Uterus (tissue), 4 donors: ENCODE results near the gene ZFHX2. TPM values are rescaled to one million over a fixed set of nuclear protein-coding genes. Genes with fewer than 3 reads are reported as not detected.
"Not testable (repeated sequence)": the region's sequence is repeated elsewhere in the genome, so short reads cannot be mapped to it uniquely, and the experiment has no call there.

Experiments used
- DNase-seq, 2 donors: peaks; one replicate each; pipeline ENCODE4 v3.0.0-alpha.2; 2019 to 2020
- H3K27ac ChIP-seq, 2 donors: fragments of 200-600 bp; sonication (generic); 1 replicate in 1 of 2; 2 replicates in 1 of 2; pipeline ENCODE4 v1.5.1; 2016 to 2018
- H3K27me3 ChIP-seq, 2 donors: fragments of 200-600 bp; sonication (generic); one replicate each; pipeline ENCODE4 v1.5.1; 2018 to 2019; ENCODE audit warnings: control low read depth in 1 of 2
- H3K36me3 ChIP-seq, 2 donors: fragments of 200-600 bp; sonication (generic); one replicate each; pipeline ENCODE4 v1.5.1; 2019; ENCODE audit warnings: control low read depth in 1 of 2
- H3K4me1 ChIP-seq, 2 donors: fragments of 200-600 bp; sonication (generic); one replicate each; pipeline ENCODE4 v1.5.1; 2018 to 2019; ENCODE audit warnings: control low read depth in 1 of 2
- H3K4me3 ChIP-seq, 2 donors: fragments of 200-600 bp; sonication (generic); 1 replicate in 1 of 2; 2 replicates in 1 of 2; pipeline ENCODE4 v1.5.1; 2018 to 2019; ENCODE audit warnings: mild to moderate bottlenecking in 1 of 2
- H3K9me3 ChIP-seq, 2 donors: fragments of 200-600 bp; sonication (generic); one replicate each; pipeline ENCODE4 v1.5.1; 2019; ENCODE audit warnings: control low read depth in 1 of 2
- POLR2A ChIP-seq, 2 donors: fragments of 450-650 bp; IDR thresholded peaks; one replicate each; pipeline ENCODE4 v1.6.1; 2016; ENCODE audit warnings: antibody characterized with exemption in 2 of 2, mild to moderate bottlenecking in 1 of 2, moderate library complexity in 1 of 2
- intact Hi-C: fragments of 100-400 bp; cut with DNase I; formaldehyde crosslinking; loops from one replicate; pipeline ENCODE4 v1.15.1; 2023; ENCODE audit warnings: low total_unique reads
- total RNA-seq, 4 donors: library from RNA; depleted of rRNA in 3 of 4; stranded (reverse); fragments of >200 nt in 3 of 4; gene quantifications; one replicate each; pipeline versions ENCODE4 v1.1.0 to v1.2.4, GENCODE V29; 2014 to 2023
- TF ChIP-seq, protein P1 (sequence below), 4 experiments: fragments of 200-600 bp in 2 of 4; fragments of 450-650 bp in 2 of 4; sonication (generic) in 2 of 4; IDR thresholded peaks; one replicate each; pipeline ENCODE4 v1.5.1; 2016 to 2019; ENCODE audit warnings: antibody characterized with exemption in 4 of 4, mild to moderate bottlenecking in 2 of 4, moderate library complexity in 1 of 4
- donor health status: DM: yes; HTN: yes; CAD: no.

The ZFHX2 gene
- total RNA-seq, 4 donors from 2014 or later, result 0.35 to 1.7 TPM; not detected in 2

DNA sequence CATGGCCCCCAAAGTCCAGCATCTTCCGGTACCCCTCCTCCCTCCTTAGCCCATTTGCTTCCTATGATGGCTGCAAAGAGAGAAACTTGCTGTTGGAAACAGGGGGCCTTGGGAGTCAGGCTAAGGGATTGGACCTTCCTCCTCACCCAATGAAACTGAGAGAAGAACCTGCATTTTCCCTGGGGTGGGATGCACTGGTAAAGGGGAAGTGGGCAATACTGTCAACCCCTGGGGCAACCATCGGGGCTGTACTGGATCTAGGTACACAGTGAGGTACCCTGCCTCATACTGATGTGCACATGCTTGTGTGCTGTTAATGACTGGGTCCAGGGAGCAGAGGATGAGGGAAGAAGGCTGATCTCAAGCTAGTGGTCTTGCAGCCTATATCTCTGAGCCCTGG lies 38.0 kb upstream of the ZFHX2 start:
- TF ChIP-seq POLR2A (IDR thresholded peaks at IDR 0.05), result no peak
- TF ChIP-seq, protein P1, sequence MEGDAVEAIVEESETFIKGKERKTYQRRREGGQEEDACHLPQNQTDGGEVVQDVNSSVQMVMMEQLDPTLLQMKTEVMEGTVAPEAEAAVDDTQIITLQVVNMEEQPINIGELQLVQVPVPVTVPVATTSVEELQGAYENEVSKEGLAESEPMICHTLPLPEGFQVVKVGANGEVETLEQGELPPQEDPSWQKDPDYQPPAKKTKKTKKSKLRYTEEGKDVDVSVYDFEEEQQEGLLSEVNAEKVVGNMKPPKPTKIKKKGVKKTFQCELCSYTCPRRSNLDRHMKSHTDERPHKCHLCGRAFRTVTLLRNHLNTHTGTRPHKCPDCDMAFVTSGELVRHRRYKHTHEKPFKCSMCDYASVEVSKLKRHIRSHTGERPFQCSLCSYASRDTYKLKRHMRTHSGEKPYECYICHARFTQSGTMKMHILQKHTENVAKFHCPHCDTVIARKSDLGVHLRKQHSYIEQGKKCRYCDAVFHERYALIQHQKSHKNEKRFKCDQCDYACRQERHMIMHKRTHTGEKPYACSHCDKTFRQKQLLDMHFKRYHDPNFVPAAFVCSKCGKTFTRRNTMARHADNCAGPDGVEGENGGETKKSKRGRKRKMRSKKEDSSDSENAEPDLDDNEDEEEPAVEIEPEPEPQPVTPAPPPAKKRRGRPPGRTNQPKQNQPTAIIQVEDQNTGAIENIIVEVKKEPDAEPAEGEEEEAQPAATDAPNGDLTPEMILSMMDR (IDR thresholded peaks at IDR 0.05), result no peak
- H3K4me1 ChIP-seq, result peaks cover 0 to 4% of the 10 kb centered on the region in 2 donors
- no peak for DNase-seq
- no peak overlapping the region for H3K4me3 ChIP-seq
- no peak overlapping the region for H3K27ac ChIP-seq
- no peaks in the 10 kb centered on the region for H3K27me3 ChIP-seq
- H3K36me3 ChIP-seq, result no peaks in the 10 kb centered on the region
- intact Hi-C loops, result no loop called here
- H3K9me3 ChIP-seq, result no peaks in the 10 kb centered on the region

DNA sequence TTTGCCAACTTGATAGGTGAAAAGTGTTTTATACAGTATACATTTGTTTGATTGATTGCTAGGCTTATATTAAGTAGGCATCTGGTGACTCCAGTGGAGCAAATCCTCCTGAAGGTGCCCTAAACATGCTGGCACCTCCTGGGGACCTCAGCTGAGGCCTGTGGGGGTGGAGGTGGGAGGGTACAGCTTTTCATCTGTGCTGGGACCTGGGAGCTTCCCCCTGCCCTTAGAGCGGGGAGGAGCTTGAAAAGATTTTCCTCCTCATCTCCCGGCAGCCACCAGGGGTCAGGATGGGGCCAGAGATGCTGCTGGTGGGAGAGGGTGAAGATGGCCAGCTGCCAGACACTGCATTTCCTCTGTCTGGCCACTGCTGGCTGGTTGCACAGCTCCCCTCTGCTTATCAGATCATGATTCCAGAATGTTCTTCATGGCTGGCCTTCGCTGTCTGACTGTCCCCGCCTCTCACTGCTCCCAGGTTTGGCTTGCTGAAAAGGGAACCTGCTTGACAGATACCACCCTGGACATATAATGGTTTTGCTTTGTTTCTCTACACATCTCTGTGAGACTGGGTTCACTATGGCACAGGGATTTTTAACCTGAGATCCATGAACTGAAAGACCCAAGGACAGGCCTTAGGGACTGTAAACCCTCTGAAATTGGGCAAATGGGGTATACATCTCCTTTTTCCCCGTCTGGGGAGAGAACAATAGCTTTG lies 37.5 kb upstream of the ZFHX2 start:
- H3K27ac ChIP-seq, result no peak overlapping the region
- H3K4me3 ChIP-seq, result no peak overlapping the region
- DNase-seq, result peak; percentile 81 to 88
- H3K9me3 ChIP-seq, result no peaks in the 10 kb centered on the region
- no peaks in the 10 kb centered on the region for H3K27me3 ChIP-seq
- peaks cover 0 to 4% of the 10 kb centered on the region in 2 donors for H3K4me1 ChIP-seq
- TF ChIP-seq, protein P1 (IDR thresholded peaks at IDR 0.05), result peak; percentile 61 to 78 (median 68)
- TF ChIP-seq POLR2A (IDR thresholded peaks at IDR 0.05), result no peak
- intact Hi-C loops, result no loop called here
- no peaks in the 10 kb centered on the region for H3K36me3 ChIP-seq

DNA sequence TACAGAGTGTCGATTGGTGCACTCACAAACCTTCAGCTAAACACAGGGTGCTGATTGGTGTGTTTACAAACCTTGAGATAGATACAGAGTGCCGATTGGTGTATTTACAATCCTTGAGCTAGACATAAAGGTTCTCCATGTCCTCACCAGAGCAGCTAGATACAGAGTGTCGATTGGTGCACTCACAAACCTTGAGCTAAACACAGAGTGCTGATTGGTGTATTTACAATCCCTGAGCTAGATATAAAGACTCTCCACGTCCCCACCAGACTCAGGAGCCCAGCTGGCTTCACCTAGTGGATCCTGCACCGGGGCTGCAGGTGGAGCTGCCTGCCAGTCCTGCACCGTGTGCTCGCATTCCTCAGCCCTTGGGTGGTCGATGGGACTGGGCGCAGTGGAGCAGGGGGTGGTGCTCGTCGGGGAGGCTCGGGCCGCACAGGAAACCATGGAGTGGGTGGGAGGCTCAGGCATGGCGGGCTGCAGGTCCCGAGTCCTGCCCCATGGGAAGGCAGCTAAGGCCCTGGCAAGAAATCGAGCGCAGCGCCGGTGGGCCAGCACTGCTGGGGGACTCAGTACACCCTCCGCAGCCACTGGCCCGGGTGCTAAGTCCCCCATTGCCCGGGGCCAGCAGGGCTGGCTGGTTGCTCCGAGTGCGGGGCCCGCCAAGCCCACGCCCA lies 33.1 kb upstream of the ZFHX2 start:
- H3K4me1 ChIP-seq, H3K27ac ChIP-seq, H3K4me3 ChIP-seq, H3K36me3 ChIP-seq, H3K27me3 ChIP-seq, H3K9me3 ChIP-seq, DNase-seq, intact Hi-C loops: not testable (repeated sequence)

DNA sequence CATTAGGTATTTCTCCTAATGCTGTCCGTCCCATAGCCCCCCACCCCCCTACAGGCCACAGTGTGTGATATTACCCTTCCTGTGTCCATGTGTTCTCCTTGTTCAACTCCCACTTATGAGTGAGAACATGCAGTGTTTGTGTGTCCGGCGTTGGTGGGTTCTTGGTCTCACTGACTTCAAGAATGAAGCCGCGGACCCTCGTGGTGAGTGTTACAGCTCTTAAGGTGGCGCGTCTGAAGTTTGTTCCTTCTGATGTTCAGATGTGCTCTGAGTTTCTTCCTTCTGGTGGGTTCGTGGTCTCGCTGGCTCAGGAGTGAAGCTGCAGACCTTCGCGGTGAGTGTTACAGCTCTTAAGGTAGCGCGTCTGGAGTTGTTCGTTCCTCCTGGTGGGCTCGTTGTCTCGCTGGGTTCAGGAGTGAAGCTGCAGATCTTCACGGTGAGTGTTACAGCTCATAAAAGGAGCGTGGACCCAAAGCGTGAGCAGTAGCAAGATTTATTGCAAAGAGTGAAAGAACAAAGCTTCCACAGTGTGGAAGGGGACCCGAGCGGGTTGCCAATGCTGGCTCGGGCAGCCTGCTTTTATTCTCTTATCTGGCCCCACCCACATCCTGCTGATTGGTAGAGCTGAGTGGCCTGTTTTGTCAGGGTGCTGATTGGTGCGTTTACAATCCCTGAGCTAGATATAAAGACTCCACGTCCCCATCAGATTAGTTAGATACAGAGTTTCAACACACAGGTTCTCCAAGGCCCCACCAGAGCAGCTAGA lies 32.4 kb upstream of the ZFHX2 start:
- H3K9me3 ChIP-seq, DNase-seq, H3K4me1 ChIP-seq, intact Hi-C loops, H3K4me3 ChIP-seq, H3K27me3 ChIP-seq, H3K27ac ChIP-seq, H3K36me3 ChIP-seq: not testable (repeated sequence)

DNA sequence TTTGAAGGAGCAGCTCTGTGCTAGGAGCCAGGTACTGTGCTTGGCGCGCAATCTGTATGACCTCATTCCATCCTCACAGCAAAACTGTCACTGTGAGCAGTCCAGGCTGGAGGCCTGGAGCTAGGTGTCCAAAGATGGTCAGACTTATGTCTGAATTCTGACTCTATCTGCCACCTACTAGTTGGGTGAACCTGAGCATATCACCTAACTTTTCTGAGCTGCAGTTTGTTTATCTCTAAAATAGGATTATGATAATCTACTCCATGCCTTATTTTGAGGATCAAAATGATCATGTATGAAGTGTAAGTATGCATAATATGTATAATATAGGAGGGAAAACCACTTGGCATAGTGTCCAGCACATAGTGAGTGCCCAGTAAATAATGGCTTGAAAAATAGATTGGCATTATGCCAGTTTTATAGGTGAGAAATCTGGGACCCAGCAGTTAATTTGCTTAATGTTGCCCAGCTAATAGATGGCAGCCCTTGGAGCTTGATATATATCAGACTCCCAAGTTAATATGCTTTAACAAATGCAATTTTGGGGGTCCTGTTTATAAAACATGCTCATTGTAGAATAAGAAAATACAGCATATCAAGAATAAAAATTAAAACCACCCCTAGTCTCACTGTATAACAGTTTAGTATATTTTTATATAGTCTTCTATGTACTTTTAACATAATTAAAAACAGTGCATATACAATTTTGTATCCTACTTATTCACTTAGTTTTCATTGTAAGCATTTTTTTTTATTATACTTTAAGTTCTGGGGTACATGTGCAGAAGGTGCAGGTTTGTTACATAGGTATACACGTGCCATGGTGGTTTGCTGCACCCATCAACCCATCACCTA lies 31.6 kb upstream of the ZFHX2 start:
- H3K4me3 ChIP-seq, result no peak overlapping the region
- intact Hi-C loops, result no loop called here
- TF ChIP-seq, protein P1 (IDR thresholded peaks at IDR 0.05), result no peak
- TF ChIP-seq POLR2A (IDR thresholded peaks at IDR 0.05), result no peak

More for the DNA sequence above, 31.6 kb upstream of the ZFHX2 start:
- no peak for DNase-seq
- no peaks in the 10 kb centered on the region for H3K4me1 ChIP-seq
- H3K9me3 ChIP-seq, result no peaks in the 10 kb centered on the region
- H3K27me3 ChIP-seq, result no peaks in the 10 kb centered on the region
- no peaks in the 10 kb centered on the region for H3K36me3 ChIP-seq
- H3K27ac ChIP-seq, result no peak overlapping the region
